Measurements from ENCODE around the gene MAPKAPK2. TPM values are rescaled to one million over a fixed set of nuclear protein-coding genes. Genes with fewer than 3 reads are reported as not detected.

Gene MAPKAPK2
- total RNA-seq, 1 experiment from 2014 or later = 54.9 TPM

DNA sequence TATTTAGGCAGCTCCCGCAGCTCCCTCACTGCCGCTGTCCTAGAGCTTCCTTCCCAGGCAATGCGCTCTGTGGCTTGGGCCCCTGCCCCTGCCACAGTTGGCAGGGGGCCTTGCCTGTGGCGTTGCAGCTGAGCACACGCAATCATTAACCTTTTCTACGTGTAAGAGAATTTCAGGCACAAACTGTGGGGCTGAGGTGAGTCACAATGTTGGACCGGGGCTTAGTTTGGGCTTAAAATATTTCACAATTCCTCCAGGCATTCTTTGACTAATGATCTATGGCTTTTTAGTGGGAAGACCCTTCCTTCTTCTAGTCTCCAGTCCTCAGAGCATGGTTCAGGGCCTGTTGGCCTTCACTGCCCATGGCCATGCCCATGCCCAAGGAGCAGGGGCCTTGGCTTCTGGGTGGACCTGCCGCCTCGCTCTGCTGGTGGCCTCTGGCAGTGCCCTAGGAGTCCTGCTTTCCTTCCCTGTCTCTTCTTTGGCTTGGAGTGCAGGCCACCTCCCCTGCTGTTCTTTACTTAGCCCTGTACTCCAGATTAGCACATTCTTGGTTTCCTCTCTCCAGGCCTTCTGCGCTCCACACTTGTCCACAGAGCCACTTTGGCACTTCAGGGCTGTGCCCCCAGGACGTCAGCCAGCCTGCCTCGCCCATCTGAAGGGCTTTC, 39.2 kb downstream of the MAPKAPK2 start:
- Mint-ChIP-seq H3K4me1 (peaks cover 26% of the 10 kb centered on the region), H3K27ac (peak overlapping the region; percentile 78; the same call in 1 of the 2 replicates), H3K9me3 (no peaks in the 10 kb centered on the region), H3K4me3 (no peak overlapping the region), H3K36me3 (no peaks in the 10 kb centered on the region), H3K27me3 (ENCODE audit: low read depth) (no peaks in the 10 kb centered on the region)
- POLR2A ChIA-PET = no interaction called here
- DNase-seq (ENCODE audit: low spot score) = no peak
- CTCF ChIA-PET = interaction anchor here (0.6 to 3.1 kb wide), 20 partner anchors 9 to 258 kb away, joined by 3 to 9 read pairs (median 4); no protein-coding TSS in a partner anchor
- TF ChIP-seq FOXJ3 (CRISPR knock-in tag; IDR thresholded peaks at IDR 0.05; ENCODE audit: borderline replicate concordance) = no peak
- TF ChIP-seq ZNF423 (CRISPR knock-in tag; IDR thresholded peaks at IDR 0.05) = peak; percentile 35; the same call in 1 of the 2 replicates
- TF ChIP-seq ZNF219 (CRISPR knock-in tag; IDR thresholded peaks at IDR 0.05; ENCODE audit: borderline replicate concordance) = no peak
- TF ChIP-seq ESRRA (CRISPR knock-in tag; IDR thresholded peaks at IDR 0.05; ENCODE audit: borderline replicate concordance) = no peak
- no peak for TF ChIP-seq ELF4 (CRISPR knock-in tag; IDR thresholded peaks at IDR 0.05; ENCODE audit: low read depth)
- peak; percentile 56 for ATAC-seq

DNA sequence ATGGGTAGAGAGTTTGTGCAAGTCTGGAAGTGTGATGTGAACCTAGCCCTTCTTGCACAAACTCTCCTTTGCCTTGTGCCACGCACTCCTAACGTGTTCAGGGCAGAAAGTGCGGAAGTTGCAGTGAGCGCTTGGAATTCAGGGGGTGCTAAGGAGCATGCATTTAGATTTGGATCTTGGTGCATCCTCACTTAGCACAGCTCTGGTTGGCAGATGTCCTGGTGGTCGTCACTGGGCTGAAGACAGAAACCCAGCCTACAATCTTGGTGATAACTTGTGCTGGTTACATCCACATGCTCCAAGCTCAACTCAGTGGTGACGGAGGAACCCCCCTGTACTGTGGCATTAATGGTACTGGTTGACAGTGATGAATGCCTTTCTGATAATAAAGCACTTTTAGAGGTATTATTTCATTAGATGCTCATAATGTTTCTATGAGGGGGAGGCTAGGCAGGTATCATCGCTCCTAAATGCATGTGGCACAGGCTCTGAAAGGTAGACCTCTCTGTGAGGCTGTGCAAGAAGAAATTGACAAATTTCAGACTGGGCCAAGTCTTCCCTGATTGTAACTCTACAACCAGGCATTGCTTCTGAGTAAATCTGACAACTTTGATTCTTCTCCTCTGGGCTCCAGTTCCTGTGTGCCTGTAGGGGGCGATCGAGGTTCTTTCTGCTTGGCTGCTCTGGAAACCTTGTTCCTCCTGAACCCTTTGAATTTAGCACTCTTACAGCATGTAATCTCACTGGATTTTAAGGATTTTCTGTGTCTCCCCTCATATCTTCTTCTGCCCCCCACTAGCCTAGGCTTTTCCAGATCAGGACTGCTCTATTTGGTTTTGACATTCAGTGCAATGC, 40.6 kb downstream of the MAPKAPK2 start:
- Mint-ChIP-seq H3K36me3 (no peaks in the 10 kb centered on the region), H3K27me3 (ENCODE audit: low read depth) (no peaks in the 10 kb centered on the region), H3K9me3 (no peaks in the 10 kb centered on the region), H3K27ac (no peak overlapping the region; the same call in 1 of the 2 replicates), H3K4me3 (no peak overlapping the region), H3K4me1 (peaks cover 26% of the 10 kb centered on the region)
- POLR2A ChIA-PET = no interaction called here
- CTCF ChIA-PET = interaction anchor here (0.6 to 3.1 kb wide), 25 partner anchors 9 to 257 kb away, joined by 3 to 11 read pairs (median 4); partner anchors contain the start of gene MAPKAPK2
- DNase-seq (ENCODE audit: low spot score) = peak; percentile 67
- TF ChIP-seq ZNF416 (CRISPR knock-in tag; IDR thresholded peaks at IDR 0.05) = no peak
- TF ChIP-seq, protein P1, sequence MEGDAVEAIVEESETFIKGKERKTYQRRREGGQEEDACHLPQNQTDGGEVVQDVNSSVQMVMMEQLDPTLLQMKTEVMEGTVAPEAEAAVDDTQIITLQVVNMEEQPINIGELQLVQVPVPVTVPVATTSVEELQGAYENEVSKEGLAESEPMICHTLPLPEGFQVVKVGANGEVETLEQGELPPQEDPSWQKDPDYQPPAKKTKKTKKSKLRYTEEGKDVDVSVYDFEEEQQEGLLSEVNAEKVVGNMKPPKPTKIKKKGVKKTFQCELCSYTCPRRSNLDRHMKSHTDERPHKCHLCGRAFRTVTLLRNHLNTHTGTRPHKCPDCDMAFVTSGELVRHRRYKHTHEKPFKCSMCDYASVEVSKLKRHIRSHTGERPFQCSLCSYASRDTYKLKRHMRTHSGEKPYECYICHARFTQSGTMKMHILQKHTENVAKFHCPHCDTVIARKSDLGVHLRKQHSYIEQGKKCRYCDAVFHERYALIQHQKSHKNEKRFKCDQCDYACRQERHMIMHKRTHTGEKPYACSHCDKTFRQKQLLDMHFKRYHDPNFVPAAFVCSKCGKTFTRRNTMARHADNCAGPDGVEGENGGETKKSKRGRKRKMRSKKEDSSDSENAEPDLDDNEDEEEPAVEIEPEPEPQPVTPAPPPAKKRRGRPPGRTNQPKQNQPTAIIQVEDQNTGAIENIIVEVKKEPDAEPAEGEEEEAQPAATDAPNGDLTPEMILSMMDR (IDR thresholded peaks at IDR 0.05) = peak; percentile 46; the same call in 1 of the 2 replicates
- peak; percentile 26 for ATAC-seq

DNA sequence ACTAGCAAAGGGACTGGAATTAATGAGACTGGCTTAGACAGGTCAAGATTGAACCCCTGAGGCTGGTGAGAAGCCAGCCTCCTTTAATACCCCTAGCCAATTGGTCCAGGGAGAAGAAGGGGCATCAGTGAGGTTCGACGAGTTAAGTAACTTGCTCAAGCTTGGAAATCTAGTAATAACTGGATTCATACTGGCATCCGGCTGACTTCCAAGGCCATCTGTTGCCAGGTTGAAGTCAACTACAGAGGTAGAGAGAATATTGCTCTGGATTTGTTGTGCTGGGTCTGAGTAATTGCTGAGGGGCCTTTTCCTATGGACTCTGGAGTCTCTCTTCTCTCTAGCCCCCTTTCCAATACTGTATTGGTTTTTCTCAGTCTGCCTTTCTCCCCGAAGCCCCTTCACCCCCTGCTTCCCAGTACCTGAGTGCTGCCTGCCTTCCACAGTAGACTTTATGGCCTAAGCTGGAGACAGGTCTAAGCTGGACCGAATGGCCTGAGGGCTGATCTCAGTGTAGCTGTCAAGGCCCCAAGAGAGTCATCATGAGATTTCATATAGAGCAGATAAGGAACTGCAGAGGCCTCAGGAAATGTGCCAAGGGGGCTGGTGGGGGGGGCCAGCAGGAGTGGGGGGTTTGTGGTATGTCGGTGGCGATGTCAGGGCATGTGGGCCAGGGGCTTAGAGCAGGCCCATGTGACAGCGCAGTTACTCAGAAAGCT, 43.4 kb downstream of the MAPKAPK2 start:
- CTCF ChIA-PET = no interaction called here
- Mint-ChIP-seq H3K27me3 (ENCODE audit: low read depth) (no peaks in the 10 kb centered on the region), H3K4me1 (peaks cover 21% of the 10 kb centered on the region), H3K4me3 (no peak overlapping the region), H3K9me3 (no peaks in the 10 kb centered on the region), H3K27ac (no peak overlapping the region), H3K36me3 (peaks cover 8% of the 10 kb centered on the region)
- TF ChIP-seq PRRX2 (CRISPR knock-in tag; IDR thresholded peaks at IDR 0.05) = no peak
- POLR2A ChIA-PET = no interaction called here
- ATAC-seq = no peak
- no peak for DNase-seq (ENCODE audit: low spot score)

DNA sequence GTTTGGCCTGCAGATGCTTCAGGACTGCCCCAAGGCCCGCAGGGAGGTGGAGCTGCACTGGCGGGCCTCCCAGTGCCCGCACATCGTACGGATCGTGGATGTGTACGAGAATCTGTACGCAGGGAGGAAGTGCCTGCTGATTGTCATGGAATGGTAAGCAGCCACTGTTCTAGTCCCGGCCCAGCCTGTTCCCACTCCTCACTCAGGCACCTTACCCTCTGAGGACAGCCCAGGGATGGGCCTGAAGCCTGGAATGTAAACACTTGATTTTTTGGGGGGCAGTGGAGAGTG, 43.9 kb downstream of the MAPKAPK2 start:
- no peaks in the 10 kb centered on the region for H3K27me3 Mint-ChIP-seq (ENCODE audit: low read depth)
- ATAC-seq (no peak), DNase-seq (ENCODE audit: low spot score) (no peak)
- CTCF ChIA-PET = no interaction called here
- H3K4me1 Mint-ChIP-seq = peaks cover 18% of the 10 kb centered on the region
- no peaks in the 10 kb centered on the region for H3K9me3 Mint-ChIP-seq
- no peak overlapping the region for H3K4me3 Mint-ChIP-seq
- TF ChIP-seq ZNF317 (CRISPR knock-in tag; IDR thresholded peaks at IDR 0.05; ENCODE audit: borderline replicate concordance, low read depth) (no peak), TEAD1 (CRISPR knock-in tag; IDR thresholded peaks at IDR 0.05) (no peak)
- peaks cover 8% of the 10 kb centered on the region for H3K36me3 Mint-ChIP-seq
- no peak overlapping the region for H3K27ac Mint-ChIP-seq
- POLR2A ChIA-PET = no interaction called here

DNA sequence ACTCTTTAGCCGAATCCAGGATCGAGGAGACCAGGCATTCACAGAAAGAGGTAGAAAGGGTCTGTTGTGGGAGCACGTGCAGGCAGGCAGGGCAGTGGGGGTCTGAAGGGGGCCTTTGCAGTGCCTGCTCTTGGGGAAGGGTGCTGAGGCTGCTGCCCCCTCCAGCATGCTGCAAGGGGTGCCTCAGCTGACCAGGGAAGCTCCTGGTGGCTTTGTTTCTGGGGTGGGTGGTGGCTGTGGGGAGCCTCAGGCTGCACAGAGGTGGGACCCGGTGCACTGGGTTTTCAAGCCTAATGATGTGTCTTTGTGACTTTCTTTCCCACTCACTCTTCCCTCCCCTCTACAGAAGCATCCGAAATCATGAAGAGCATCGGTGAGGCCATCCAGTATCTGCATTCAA, 44.3 kb downstream of the MAPKAPK2 start:
- Mint-ChIP-seq H3K27ac (no peak overlapping the region), H3K9me3 (no peaks in the 10 kb centered on the region), H3K4me1 (peaks cover 13% of the 10 kb centered on the region), H3K36me3 (peaks cover 8% of the 10 kb centered on the region), H3K4me3 (no peak overlapping the region), H3K27me3 (ENCODE audit: low read depth) (no peaks in the 10 kb centered on the region)
- DNase-seq (ENCODE audit: low spot score) = no peak
- TF ChIP-seq, protein P2, sequence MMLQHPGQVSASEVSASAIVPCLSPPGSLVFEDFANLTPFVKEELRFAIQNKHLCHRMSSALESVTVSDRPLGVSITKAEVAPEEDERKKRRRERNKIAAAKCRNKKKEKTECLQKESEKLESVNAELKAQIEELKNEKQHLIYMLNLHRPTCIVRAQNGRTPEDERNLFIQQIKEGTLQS (CRISPR knock-in tag; conservative IDR thresholded peaks at IDR 0.05) = no peak
- TF ChIP-seq GTF2I (CRISPR knock-in tag; conservative IDR thresholded peaks at IDR 0.05) = no peak
- TF ChIP-seq, protein P1 (IDR thresholded peaks at IDR 0.05) = no peak
- no peak for TF ChIP-seq ZNF671 (CRISPR knock-in tag; IDR thresholded peaks at IDR 0.05)
- no peak for TF ChIP-seq EMX1 (CRISPR knock-in tag; IDR thresholded peaks at IDR 0.05)
- ATAC-seq = no peak
- ChIA-PET POLR2A (no interaction called here), CTCF (no interaction called here)
